Limb (tissue), 2 donors: ENCODE results near the gene CENPN.

Source experiments
- DNase-seq, 2 donors: peaks; one replicate each; pipeline ENCODE4 v3.0.0-alpha.2; 2016; ENCODE audit errors: extremely low spot score in 2 of 2

CENPN gene

DNA sequence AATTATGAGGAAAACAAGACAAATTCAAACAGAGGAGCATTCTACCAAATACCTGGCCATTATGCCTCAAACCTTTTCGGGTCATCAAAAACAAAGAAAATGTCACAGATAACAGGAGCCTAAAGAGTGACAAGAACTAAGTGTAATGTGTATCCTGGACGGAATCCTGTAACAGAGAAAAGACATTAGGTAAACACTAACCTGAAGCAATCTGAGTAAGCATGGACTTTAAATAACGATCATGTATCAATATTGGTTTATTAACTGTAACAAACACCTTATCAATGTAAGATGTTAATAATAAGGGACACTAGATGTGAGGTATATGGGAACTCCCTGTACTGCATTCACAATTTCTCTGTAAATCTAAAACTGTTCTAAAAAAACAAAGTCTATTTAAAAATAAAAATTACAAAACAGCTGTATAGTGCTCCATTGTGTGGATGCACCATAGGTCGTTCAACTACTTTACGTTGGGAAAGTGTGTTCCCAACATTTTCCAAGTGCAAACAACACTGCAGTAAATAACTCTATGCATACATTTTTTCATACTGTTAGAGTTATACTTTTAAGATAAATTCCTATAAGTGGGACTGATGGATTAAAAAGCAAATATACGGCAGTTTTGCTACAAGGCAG, 15.1 kb upstream of the CENPN start:
- no peak for DNase-seq

DNA sequence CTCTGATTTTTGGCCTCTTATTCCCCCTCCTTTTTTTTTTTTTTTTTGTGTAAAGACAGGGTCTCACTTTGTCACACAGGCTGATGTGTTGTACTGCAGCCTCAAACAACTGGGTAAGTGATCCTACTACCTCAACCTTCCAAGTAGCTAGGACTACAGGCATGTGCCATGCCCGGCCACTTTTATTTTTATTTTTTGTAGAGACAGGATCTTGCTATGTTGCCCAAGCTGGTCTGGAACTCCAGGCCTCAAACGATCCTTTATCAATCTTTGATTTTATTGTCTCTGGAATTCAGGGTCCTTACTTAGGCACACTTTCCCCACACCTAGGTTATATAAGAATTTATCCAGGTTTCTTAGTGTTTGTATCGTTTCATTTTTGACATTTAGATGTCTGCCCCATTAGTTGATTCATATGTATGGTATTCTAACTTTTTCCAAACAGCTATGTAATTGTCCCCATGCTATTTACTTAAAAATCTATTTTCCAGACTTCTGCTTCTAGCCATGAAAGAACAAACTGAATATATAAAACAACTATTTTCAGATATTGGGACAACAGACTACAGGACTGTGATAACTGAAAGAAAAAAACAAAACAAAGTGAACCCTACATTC, 14.2 kb upstream of the CENPN start:
- DNase-seq: no peak

DNA sequence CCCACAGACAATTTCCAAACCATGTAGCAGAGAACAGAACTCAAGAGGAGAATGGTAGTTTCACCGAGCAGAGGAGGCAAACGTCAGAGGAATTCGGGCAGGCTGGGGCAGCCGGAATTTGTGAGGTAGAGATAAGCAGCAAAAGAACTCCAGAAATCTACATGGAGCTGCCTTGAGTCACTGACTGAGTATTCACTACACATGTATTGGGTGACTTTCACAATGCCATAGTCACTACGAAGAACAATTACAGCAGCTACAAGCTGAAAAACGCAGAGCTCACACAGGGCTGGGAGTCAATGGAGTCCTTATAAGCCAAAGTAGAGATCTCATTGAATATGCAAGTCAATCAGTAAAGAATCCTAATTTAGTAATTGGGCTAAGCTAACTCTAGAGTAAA, 13.7 kb upstream of the CENPN start:
- no peak for DNase-seq

DNA sequence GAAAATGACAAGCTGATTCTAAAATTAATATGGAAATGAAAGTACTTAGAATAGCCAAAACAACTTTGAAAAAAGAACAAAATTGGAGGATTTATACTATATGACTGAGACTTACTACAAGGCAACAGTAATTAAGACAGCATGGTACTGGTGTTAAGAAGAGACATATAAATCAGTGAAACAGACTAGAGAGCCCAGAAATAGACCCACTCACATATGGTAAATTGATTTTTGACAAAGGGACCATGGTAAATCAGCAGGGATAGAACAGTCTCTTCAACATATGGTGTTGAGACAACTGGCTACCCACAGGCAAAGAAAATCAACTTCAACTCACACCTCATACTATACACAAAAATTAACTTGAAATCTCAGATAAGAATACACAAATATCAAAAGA, 13.2 kb upstream of the CENPN start:
- no peak for DNase-seq

DNA sequence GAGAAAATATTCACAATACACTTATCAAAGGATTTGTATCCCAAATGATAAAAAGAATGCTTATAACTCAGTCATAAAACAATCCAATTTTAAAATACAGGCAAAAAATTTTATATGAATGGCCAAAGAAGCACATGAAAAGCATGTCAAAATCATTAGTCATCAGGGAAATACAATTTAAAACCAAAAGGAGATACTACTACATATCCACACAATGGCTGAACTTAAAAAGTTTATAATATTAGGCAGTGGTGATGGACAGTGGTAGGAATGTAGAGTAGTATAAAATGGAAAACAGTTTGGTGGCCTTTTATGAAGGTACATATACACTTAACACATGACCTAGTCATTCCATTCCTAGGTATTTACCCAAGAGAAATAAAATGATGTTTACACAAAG, 12.6 kb upstream of the CENPN start:
- no peak for DNase-seq

DNA sequence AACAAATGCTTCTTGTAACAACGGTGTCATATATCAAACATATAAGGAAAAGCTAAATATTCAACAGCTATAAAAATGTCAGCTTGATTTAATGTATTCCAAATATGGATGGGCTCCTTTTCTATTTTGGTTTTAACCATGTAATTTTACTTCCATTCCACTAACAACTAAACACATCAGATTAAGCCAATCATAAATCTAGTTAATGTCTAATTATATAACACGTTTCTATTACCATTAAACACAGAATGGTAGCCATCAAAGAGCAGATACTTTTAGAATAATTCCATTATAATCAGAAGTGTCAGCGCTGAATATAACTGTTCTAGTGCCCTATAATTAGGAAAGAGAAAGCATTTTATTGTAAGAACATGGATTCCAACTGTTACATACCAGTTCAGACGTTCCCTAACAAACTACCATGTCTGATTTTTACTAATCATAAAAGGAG, 10.3 kb upstream of the CENPN start:
- DNase-seq: no peak

DNA sequence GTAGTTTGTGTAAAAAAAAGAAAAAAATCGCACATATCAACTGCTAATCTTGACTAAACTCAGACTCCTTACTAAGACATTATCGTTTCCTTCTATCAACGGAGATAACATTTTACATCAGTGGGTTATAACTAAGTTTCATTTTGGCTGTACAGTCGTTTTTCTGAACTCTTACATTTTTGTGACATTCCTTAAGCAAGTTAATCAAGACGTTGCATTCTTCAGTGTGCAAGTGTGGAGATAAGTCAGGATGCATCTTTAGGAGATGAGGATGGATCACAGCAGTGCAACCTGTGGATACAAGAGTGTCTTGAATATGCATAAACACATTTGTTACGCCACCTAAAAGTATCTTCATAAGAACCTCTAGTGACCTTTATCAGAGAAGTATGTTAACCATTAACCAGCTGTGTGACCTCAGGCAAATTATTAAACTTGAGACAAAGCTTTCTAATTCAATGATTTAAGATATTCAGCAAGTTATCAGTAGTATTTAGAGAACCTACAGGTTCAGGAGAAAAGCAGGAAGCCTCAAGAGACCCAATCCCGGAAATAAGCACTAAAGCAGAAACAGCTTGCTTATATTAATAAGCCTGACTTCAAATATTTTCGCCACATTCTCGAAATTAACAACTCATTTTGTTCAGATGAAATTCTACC, 9.7 kb upstream of the CENPN start:
- no peak for DNase-seq

DNA sequence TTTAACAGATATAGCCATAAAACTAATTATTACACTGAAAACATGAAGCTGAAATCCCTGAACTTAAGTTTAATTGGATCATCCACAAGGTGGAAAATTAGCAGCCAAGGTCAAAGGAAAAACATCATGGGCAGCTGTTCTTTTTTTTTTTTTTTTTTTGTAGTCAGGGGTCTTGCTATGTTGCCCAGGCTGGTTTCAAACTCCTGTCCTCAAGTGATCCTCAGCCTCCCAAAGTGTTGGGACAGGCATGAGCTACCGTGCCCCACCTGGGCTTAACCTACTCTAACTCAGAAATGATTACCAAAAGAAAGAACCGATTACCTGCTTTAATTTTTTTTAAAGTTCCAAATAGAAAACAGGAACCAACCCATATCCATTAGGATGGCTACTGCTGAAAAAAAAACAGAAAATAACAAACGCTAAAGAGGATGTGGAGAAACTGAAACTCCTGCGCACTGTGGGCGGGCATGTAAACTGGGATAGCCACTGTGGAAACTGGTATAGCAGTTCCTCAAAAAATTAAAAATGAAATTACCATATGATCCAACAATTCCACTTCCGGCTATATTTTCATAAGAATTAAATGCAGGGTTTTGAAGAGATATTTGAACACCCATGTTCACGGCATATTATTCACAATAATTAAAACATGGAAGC, 8.9 kb upstream of the CENPN start:
- DNase-seq: no peak

DNA sequence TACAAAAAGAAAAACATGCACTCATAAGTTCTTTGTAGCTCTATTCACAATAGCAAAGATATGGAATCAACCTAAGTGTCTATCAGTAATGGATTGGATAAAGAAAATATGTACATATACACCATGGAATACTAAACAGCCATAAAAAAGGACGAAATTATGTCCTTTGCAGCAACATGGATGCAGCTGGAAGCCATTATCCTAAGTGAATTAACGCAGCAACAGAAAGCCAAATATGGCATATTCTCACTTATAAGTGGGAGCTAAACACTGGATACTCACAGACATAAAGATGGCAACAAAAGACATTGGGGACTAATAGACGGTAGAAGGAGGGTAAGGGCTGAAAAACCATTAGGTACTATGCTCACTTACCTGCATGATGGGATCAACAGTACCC, 6.1 kb upstream of the CENPN start:
- DNase-seq: no peak

DNA sequence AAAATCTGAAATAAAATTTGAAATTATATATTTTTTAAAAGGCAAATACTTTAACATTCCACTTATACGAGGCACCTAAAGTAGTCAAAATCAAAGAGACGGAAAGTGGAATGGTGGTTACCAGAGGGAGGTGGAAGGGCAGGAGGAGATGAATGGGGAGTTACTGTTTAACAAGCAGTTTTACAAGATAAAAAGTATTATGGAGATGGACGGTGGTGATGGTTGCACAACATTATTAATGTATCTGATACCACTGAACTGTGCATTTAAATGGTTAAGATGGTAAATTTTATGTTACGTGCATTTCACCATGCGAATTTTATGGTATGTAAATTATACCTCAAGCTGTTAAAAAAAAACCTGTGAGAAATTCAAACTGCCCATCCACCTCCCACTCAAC, 5.7 kb upstream of the CENPN start:
- no peak for DNase-seq

DNA sequence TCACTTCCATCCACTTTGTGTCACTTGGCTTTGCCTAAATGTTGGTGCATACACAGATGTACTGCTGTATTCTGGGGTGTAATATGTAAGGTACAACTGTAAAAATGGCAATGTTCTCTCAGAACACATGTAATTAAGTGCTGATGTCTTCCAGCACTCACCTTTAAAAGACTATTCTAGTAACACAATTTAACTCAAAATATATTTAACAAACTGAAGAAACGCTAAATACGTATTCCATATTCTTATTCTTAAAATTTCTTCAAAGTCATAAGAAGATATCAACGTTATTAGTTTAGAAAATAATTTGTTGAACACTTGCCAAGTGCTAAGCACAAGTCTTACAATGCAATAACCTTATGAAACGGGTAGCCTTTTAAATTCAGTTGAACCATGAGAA, 4.0 kb upstream of the CENPN start:
- DNase-seq: no peak

DNA sequence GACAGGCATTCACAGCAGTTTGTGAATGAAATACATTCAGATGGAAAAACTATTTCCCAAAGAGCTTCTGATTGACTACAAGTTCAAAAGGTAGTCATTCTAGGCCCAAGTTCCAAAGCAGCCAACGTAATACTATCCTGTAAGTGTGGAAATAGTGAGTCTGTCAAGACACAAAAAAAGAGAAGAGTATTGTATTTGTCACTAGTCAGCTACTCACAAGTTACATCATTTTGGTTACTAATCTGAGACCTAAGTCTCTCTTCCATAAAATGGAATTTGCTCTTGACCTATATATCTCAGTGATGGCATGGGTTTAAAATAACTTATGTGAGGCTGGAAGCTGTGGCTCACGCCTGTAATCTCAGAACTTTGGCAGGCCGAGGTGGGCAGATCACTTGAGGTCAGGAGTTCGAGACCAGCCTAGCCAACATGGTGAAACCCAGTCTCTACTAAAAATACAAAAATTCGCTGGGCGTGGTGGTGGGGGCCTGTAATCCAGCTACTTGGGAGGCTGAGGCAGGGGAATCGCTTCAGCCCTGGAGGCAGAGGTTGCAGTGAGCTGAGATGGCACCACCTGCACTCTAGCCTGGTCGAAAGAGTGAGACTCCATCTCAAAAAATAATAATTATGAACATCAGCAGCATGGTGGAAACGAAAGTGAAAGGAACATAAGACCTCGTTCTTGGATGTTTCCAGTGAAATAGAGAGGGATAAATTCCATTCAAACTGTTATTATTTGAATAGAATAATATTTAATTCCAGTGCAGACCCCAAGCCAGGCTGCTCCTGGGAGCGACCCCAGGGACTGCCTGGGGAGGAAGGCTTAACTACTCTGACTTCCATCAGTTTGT, 3.2 kb upstream of the CENPN start:
- DNase-seq: no peak

DNA sequence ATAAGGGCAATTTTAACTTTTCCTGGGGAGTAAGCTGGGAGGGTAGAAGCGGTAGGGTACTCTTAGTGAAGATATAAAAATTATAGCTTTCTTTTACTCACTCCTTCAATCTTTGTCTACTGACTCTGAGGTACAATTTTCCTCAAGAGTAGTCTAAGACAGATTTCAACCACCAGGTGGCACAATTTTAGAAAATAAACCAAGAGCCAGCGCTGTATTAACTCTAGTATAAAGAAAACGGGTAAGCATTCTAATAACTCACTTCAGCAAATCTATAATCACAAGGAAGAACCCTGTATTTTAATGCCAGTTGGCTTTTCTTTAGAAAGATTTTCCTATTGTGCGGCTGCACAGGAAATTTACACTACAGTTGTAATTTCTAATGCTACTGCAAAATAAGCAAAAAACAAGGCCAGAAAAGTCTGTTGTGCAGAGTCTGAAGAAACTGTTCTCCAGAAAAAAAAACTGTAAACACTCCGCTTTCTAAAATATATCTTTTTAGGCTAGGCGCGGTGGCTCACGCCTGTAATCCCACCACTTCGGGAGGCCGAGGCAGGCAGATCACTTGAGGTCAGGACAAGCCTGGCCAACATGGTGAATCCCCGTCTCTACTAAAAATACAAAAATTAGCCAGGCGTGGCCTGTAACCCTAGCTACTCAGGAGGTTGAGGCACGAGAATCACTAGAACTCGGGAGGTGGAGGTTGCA, 2.2 kb upstream of the CENPN start:
- DNase-seq: peak in 1 of 2 donors; percentile 78

DNA sequence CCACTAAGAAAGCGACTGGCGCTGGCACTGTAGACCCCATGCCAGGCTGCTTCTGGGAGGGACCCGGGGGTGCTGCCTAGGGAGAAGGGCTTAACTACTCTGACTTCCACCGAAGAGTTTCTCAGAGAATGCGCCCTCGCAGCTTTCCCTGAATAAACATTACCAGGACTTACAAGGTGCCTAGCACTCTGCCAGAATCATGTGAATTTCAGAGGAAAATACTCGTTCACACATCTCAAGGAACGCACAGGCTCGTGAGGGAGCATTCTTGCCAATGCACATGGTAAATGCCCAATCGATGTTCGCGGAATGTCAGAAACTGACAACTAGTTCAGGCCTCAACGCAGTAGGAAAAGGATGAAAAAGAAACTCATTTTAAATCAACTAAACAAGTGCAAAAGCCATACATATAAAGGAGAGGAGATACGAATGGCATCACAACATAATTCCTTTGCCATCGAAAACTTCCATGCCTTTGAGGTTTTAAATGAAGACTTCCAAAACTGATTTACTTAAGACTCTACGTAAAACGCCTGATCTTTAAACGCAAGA, 1.3 kb upstream of the CENPN start:
- DNase-seq: no peak

DNA sequence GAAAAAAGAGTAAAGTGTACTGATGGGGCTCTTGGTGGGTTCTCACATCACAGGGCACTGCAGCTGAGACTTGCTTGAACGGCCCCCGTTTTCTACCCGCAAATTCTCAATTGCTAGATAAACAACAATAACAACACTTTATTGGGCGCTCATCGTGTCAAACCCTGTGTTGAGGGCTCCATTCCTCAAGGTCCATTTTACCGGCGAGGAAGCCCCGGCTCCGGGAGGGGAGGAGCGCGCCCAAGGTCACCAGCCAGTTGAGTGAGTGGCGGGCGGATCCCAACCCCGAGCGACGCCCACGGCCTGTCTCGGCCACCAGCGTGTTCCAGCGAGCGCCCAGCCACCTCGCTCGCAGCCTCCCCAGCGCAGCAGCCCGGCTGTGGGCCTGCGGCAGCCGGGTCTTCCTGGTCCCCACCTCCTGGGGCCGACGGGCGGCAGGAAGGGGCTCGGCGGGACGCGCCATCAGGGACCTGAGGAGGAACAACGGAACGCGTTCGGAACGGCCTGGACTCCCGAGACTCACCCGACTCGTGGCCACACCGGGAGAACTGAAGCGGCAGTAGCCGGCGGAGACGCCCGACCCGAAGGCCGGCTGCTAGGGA, 702 bp upstream of the CENPN start:
- no peak for DNase-seq

DNA sequence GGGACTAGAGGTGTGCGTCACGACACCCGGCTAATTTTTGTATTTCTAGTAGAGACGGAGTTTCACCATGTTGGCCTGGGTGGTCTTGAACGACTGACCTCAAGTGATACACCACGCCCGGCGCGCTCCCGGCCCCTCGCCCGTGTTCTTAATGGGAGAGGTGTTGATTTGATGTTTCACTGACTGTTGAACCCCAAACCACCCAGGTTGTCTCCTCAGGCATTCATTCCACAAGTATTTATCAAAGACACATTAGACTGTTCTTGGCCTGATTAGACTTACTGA, 1.4 kb downstream of the CENPN start:
- DNase-seq: no peak

DNA sequence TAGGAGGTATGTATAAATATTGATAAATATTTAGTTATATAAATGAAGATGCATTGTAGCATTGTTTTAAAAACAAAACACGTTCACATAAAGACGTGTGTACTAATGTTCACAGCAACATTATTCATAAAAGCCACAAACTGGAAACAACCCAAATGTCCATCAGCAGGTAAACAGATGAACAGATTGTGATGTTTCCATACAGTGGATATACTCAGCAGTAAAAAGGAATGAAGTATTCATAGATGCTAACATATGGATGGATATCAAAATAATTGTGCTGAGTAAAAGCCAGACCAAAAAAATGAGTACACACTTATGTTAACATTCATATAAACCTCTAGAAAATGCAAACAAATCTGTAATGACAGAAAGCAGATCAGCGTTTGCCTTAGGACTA, 6.0 kb downstream of the CENPN start:
- no peak for DNase-seq

DNA sequence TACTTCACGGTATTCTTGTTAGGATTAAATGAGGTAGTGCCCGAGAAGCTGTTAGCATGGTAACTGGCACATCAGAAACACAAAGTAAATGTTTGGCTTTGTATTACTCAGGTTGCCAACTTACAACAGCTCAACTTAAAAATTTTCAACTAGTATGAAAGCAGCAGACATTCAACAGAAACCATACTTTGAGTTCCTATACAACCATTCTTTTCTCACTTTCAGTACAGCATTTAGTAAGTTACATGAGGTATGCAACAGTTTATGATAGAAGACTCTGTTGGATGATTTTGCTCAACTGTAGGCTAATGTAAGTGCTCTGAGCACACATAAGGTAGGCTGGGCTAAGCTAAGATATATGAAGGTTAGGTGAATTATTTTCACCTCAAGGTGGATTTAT, 7.7 kb downstream of the CENPN start:
- no peak for DNase-seq

DNA sequence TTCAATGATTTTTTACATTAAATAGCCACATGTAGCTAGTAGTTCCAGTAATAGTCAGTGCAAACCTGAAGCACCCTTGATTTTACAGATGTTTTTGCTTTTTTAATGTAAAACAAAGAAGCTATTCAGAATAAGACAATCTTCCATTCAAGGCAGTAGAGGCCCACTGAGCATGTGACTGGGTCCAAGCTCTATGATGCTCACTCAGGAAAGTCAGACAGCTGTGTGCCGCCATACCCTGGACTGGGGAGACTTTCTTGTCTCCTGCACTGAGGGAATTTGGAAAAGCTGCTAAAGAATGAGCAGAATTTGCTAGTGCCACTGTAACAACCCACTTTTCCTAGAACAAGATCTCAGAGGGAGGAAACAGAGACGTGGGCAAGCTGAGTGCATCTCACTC, 11.5 kb downstream of the CENPN start:
- DNase-seq: no peak

DNA sequence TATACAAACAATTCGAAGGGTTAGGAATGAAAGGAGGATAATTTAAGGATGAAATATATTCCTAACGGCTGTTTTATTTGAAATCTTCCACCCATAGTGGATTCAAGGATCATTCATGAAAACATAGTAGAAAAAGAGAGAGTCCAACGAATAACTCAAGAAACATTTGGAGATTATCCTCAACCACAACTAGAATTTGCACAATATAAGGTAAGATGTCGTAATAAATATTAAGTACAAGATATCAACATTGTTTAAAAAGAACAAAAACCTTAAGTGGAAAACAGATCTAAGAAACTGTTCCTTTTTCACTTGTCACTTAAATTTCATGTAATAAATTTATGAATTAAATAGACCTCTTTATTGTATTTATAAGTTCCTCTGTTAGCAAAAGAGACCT, 19.4 kb downstream of the CENPN start:
- DNase-seq: no peak
